ENCODE results near the gene ECM2. TPM values are rescaled to one million over a fixed set of nuclear protein-coding genes. Genes with fewer than 3 reads are reported as not detected.

ECM2 gene
- polyA plus RNA-seq, 1 of the 3 experiments (the other 2 are of a cell fraction) = 0.20 TPM

GRCh38 chr9:92483627-92484545 is 51.9 kb downstream of the ECM2 start (continued):
- no peak for TF ChIP-seq REST (IDR thresholded peaks at IDR 0.05; ENCODE audit: low read depth, low read length)
- TF ChIP-seq ZBTB33 (IDR thresholded peaks at IDR 0.05; ENCODE audit: borderline replicate concordance, low read depth) = no peak
- peak; percentile 69 for TF ChIP-seq TCF12 (IDR thresholded peaks at IDR 0.05)
- no peak for TF ChIP-seq GABPA (IDR thresholded peaks at IDR 0.05; ENCODE audit: low read depth)
- TF ChIP-seq JUND (IDR thresholded peaks at IDR 0.05) = 0 out of 2 replicates have a peak, but pooled peaks have one; percentile 11
- TF ChIP-seq USF1 (IDR thresholded peaks at IDR 0.05; ENCODE audit: borderline replicate concordance, low read depth) = no peak

GRCh38 chr9:92482805-92483204 is 53.0 kb downstream of the ECM2 start:
- ChIA-PET POLR2A (no interaction called here), CTCF (interaction anchor here (0.6 to 0.9 kb wide), 2 partner anchors 16 to 151 kb away, joined by 3 to 5 read pairs; no protein-coding TSS in a partner anchor)
- Histone ChIP-seq H3K9ac (no peak overlapping the region), H3F3A (replicated peaks; ENCODE audit: insufficient read depth) (peaks cover 8% of the 10 kb centered on the region), H3K79me2 (ENCODE audit: insufficient read depth) (no peaks in the 10 kb centered on the region), H3K9me2 (no peaks in the 10 kb centered on the region), H3K36me3 (replicated peaks in 1 of 2; ENCODE audit: control insufficient read depth in 1 of 2, insufficient read depth in 2 of 2, low read length in 1 of 2) (no peaks in the 10 kb centered on the region), H3K27ac (ENCODE audit: low read depth in 2 of 2, low read length in 1 of 2) (peak overlapping the region in 1 of 2 experiments; percentile 68; a peak in 1 of 4 replicates), H4K20me1 (ENCODE audit: insufficient read depth) (no peaks in the 10 kb centered on the region), H3K4me3 (ENCODE audit: low read depth in 2 of 2, low read length in 1 of 2) (no peak overlapping the region), H2AFZ (ENCODE audit: low read depth) (no peak overlapping the region), H3K4me1 (ENCODE audit: control insufficient read depth in 1 of 2, insufficient read depth in 2 of 2, low read depth in 1 of 2, low read length in 1 of 2) (peaks cover 25 to 34% of the 10 kb centered on the region in 2 experiments), H3K27me3 (ENCODE audit: insufficient read depth) (no peaks in the 10 kb centered on the region), H3K4me2 (no peak overlapping the region), H3K9me3 (no peaks in the 10 kb centered on the region)
- no peak for DNase-seq
- no peak for TF ChIP-seq RXRA (IDR thresholded peaks at IDR 0.05; ENCODE audit: borderline replicate concordance, low read depth)
- no peak for TF ChIP-seq NRF1 (IDR thresholded peaks at IDR 0.05; ENCODE audit: low read depth, low read length)
- no peak for TF ChIP-seq CHD2 (IDR thresholded peaks at IDR 0.05; ENCODE audit: low read length, partially characterized antibody)
- TF ChIP-seq YY1 (IDR thresholded peaks at IDR 0.05; ENCODE audit: low read depth) = no peak
- TF ChIP-seq SIN3A (IDR thresholded peaks at IDR 0.05; ENCODE audit: borderline replicate concordance, low read depth, low read length) = no peak
- no peak for TF ChIP-seq MEF2A (IDR thresholded peaks at IDR 0.05; ENCODE audit: borderline replicate concordance, low read depth)
- no peak for TF ChIP-seq USF2 (IDR thresholded peaks at IDR 0.05; ENCODE audit: borderline replicate concordance, low read depth, low read length)
- TF ChIP-seq JUND (IDR thresholded peaks at IDR 0.05) = no peak
- no peak for TF ChIP-seq MXI1 (IDR thresholded peaks at IDR 0.05; ENCODE audit: low read depth, low read length)
- no peak for TF ChIP-seq TEAD4 (IDR thresholded peaks at IDR 0.05; ENCODE audit: borderline replicate concordance, insufficient read depth)
- no peak for TF ChIP-seq RAD21 (IDR thresholded peaks at IDR 0.05; ENCODE audit: low read length)
- TF ChIP-seq USF1 (IDR thresholded peaks at IDR 0.05; ENCODE audit: borderline replicate concordance, low read depth) = no peak
- TF ChIP-seq GATA2 (CRISPR knock-in tag; IDR thresholded peaks at IDR 0.05) = no peak
- TF ChIP-seq ELF1 (IDR thresholded peaks at IDR 0.05) = no peak

All from SK-N-SH (cell line).